Kidney (tissue), 14 donors: ENCODE results near the gene ST14. TPM values are rescaled to one million over a fixed set of nuclear protein-coding genes. Genes with fewer than 3 reads are reported as not detected.

Experiments
- DNase-seq, 5 donors: peaks; one replicate each; pipeline ENCODE4 v3.0.0-alpha.2; 2013 to 2020
- FAIRE-seq: peaks from 2 replicates; lab custom pipeline; 2012; peaks lifted over from hg19 to GRCh38; lab: Jason Lieb, UNC
- H3K27ac ChIP-seq, 2 donors: one replicate each; pipeline ENCODE4 v1.7.0; 2013; ENCODE audit warnings: low read depth in 2 of 2, low read length in 2 of 2, inconsistent platforms in 1 of 2
- H3K27me3 ChIP-seq: one replicate; pipeline ENCODE4 v1.7.1; 2013; ENCODE audit warnings: low read length, inconsistent platforms; ENCODE audit not compliant: control insufficient read depth, insufficient read depth
- H3K36me3 ChIP-seq, 3 donors: one replicate each; pipeline versions ENCODE4 v1.7.0 to v1.7.1; 2013; ENCODE audit warnings: low read length in 3 of 3, control low read depth in 1 of 3, inconsistent platforms in 1 of 3; ENCODE audit not compliant: insufficient read depth in 3 of 3, control insufficient read depth in 2 of 3
- H3K4me1 ChIP-seq, 3 donors: one replicate each; pipeline versions ENCODE4 v1.7.0 to v1.7.1; 2013; ENCODE audit warnings: low read length in 3 of 3, inconsistent platforms in 1 of 3, low read depth in 1 of 3; ENCODE audit not compliant: control insufficient read depth in 2 of 3, insufficient read depth in 2 of 3
- H3K4me3 ChIP-seq, 3 donors: one replicate each; pipeline versions ENCODE4 v1.7.0 to v1.8.1; 2013; ENCODE audit warnings: low read length in 3 of 3, control low read depth in 1 of 3, inconsistent platforms in 1 of 3
- H3K9ac ChIP-seq, 3 donors: one replicate each; pipeline versions ENCODE4 v1.7.0 to v1.7.1; 2013; ENCODE audit warnings: low read length in 3 of 3, control low read depth in 1 of 3, inconsistent platforms in 1 of 3
- H3K9me3 ChIP-seq, 3 donors: one replicate each; pipeline versions ENCODE4 v1.7.0 to v1.7.1; 2013; ENCODE audit warnings: low read length in 3 of 3, control low read depth in 1 of 3, inconsistent platforms in 1 of 3; ENCODE audit not compliant: control insufficient read depth in 2 of 3, insufficient read depth in 1 of 3
- intact Hi-C: fragments of 100-400 bp; cut with DNase I; formaldehyde crosslinking; loops from one replicate; pipeline ENCODE4 v1.11.1; 2022
- polyA plus RNA-seq: library from polyadenylated mRNA; stranded (reverse); fragments of 350-450 nt; fragmentation: Illumina TruSeq; extraction: RNeasy Lipid Tissue Mini Kit (QIAGEN cat#74804); gene quantifications from one replicate; pipeline ENCODE4 v1.2.3, GENCODE V29; 2014; ENCODE audit warnings: low read depth, low replicate concordance; ENCODE audit not compliant: insufficient read depth
- total RNA-seq: library from RNA; stranded (reverse); fragmentation: NEBNext Ultra II Directional; extraction: Animal tissue kit (Norgen Biotek cat#: 25700); gene quantifications from one replicate; pipeline ENCODE4 v1.2.1, GENCODE V29; 2021
- TF ChIP-seq, protein P1 (sequence below): IDR thresholded peaks from 3 replicates; pipeline ENCODE4 v1.5.1; 2012; ENCODE audit warnings: mild to moderate bottlenecking, moderate library complexity, borderline replicate concordance; ENCODE audit not compliant: insufficient read depth; ENCODE audit errors: extremely low read depth
- donor health status: control.
- donor health status: control.
- donor health status: control.
- donor health status: control.
- donor health status: control.
- donor health status: DM: yes; HTN: yes; CAD: no.
- donor health status: Normal renal cell carcinoma (clear cell type).

Gene ST14
- total and polyA plus RNA-seq, 2 donors from 2014 or later, result 59.3 to 139 TPM

DNA sequence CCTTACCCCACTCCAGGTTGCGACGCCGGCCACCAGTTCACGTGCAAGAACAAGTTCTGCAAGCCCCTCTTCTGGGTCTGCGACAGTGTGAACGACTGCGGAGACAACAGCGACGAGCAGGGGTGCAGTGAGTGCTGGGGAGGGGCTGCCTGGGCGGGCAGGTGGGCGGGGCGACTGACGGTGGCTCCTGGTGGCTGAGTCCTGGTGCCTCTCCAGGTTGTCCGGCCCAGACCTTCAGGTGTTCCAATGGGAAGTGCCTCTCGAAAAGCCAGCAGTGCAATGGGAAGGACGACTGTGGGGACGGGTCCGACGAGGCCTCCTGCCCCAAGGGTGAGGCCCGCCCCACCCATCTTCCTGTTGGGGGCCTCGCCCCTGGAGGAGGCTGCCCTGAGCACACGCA is 38.7 kb downstream of the ST14 start:
- Histone ChIP-seq H3K27ac (no peak overlapping the region), H3K36me3 (peaks cover 2 to 24% (median 14%) of the 10 kb centered on the region in 3 donors), H3K27me3 (no peaks in the 10 kb centered on the region), H3K9ac (no peak overlapping the region), H3K4me1 (no peaks in the 10 kb centered on the region), H3K4me3 (no peak overlapping the region), H3K9me3 (no peaks in the 10 kb centered on the region)
- FAIRE-seq, result no peak
- DNase-seq, result no peak
- intact Hi-C loops, result no loop called here
- TF ChIP-seq, protein P1, sequence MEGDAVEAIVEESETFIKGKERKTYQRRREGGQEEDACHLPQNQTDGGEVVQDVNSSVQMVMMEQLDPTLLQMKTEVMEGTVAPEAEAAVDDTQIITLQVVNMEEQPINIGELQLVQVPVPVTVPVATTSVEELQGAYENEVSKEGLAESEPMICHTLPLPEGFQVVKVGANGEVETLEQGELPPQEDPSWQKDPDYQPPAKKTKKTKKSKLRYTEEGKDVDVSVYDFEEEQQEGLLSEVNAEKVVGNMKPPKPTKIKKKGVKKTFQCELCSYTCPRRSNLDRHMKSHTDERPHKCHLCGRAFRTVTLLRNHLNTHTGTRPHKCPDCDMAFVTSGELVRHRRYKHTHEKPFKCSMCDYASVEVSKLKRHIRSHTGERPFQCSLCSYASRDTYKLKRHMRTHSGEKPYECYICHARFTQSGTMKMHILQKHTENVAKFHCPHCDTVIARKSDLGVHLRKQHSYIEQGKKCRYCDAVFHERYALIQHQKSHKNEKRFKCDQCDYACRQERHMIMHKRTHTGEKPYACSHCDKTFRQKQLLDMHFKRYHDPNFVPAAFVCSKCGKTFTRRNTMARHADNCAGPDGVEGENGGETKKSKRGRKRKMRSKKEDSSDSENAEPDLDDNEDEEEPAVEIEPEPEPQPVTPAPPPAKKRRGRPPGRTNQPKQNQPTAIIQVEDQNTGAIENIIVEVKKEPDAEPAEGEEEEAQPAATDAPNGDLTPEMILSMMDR, result no peak

GRCh38 chr11:130198964-130199363 is 39.4 kb downstream of the ST14 start:
- H3K4me3 ChIP-seq, result no peak overlapping the region
- H3K9ac ChIP-seq, result no peak overlapping the region
- intact Hi-C loops, result no loop called here
- no peaks in the 10 kb centered on the region for H3K27me3 ChIP-seq
- no peak for FAIRE-seq
- H3K36me3 ChIP-seq, result peaks cover 2 to 24% (median 14%) of the 10 kb centered on the region in 3 donors
- H3K27ac ChIP-seq, result no peak overlapping the region
- TF ChIP-seq, protein P1, result no peak
- no peaks in the 10 kb centered on the region for H3K9me3 ChIP-seq
- DNase-seq, result no peak
- no peaks in the 10 kb centered on the region for H3K4me1 ChIP-seq

DNA sequence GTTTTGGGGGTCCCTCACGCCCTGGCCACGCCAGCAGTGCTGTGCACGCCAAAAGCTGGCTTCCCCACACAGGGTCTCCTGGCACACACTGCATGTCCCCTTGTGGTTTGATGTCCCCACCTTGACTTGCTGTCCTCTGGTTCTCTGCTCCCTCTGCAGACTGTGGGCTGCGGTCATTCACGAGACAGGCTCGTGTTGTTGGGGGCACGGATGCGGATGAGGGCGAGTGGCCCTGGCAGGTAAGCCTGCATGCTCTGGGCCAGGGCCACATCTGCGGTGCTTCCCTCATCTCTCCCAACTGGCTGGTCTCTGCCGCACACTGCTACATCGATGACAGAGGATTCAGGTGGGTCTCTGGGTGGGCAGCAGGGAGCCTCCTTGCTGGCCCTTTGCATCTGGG is 40.2 kb downstream of the ST14 start:
- peaks cover 2 to 24% (median 10%) of the 10 kb centered on the region in 3 donors for H3K36me3 ChIP-seq
- H3K4me1 ChIP-seq, result no peaks in the 10 kb centered on the region
- TF ChIP-seq, protein P1, result no peak
- H3K9ac ChIP-seq, result no peak overlapping the region
- H3K9me3 ChIP-seq, result no peaks in the 10 kb centered on the region
- H3K4me3 ChIP-seq, result no peak overlapping the region
- intact Hi-C loops, result no loop called here
- H3K27ac ChIP-seq, result no peak overlapping the region
- H3K27me3 ChIP-seq, result no peaks in the 10 kb centered on the region
- DNase-seq, result no peak
- no peak for FAIRE-seq

DNA sequence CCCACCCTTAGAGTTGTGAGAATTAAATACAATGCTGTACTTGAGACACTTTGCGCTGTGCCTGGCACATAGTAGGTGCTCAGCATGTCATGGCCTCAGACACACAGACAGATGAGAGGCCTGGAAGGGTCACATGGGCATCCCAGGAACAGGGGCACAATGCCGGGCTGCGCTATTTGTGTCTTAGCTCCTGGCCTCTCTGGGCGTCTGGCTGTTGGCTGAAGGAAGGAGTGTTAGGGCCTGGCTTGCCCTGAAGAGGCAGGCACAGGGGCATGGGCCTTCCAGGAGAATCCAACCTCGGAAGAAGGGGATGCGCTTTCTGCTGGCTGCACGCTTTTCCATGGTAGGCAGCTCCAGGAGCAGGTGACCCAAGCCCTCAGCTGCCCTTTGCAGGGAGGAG is 41.4 kb downstream of the ST14 start:
- intact Hi-C loops, result no loop called here
- H3K9me3 ChIP-seq, result no peaks in the 10 kb centered on the region
- FAIRE-seq (no peak), DNase-seq (peak in 1 of 5 donors; percentile 49)
- TF ChIP-seq, protein P1, result no peak
- H3K36me3 ChIP-seq, result peaks cover 2 to 24% (median 10%) of the 10 kb centered on the region in 3 donors
- no peak overlapping the region for H3K4me3 ChIP-seq
- H3K27me3 ChIP-seq, result no peaks in the 10 kb centered on the region
- H3K9ac ChIP-seq, result no peak overlapping the region
- no peak overlapping the region for H3K27ac ChIP-seq
- H3K4me1 ChIP-seq, result no peaks in the 10 kb centered on the region
